ENCODE measurements around the gene SNRNP70. TPM values are rescaled to one million over a fixed set of nuclear protein-coding genes. Genes with fewer than 3 reads are reported as not detected.

SNRNP70 gene
- total RNA-seq, 1 donor from 2014 or later, result 143 TPM

GRCh38 chr19:49101160-49101559, 15.9 kb downstream of the SNRNP70 start:
- DNase-seq (ENCODE audit: low spot score), result no peak

- no peak for DNase-seq (ENCODE audit: low spot score)
These were observed 17.1 kb downstream of the SNRNP70 start for GRCh38 chr19:49102303-49102702.

- peak; percentile 42 for DNase-seq (ENCODE audit: low spot score)
These were observed 18.3 kb downstream of the SNRNP70 start for GRCh38 chr19:49103331-49104085.

GRCh38 chr19:49104229-49104864, 19.1 kb downstream of the SNRNP70 start:
- DNase-seq (ENCODE audit: low spot score), result peak; percentile 68

GRCh38 chr19:49106648-49107135, 21.4 kb downstream of the SNRNP70 start:
- peak; percentile 55 for DNase-seq (ENCODE audit: low spot score)

- DNase-seq (ENCODE audit: low spot score), result no peak
These were observed 22.6 kb downstream of the SNRNP70 start for GRCh38 chr19:49107625-49108459.

GRCh38 chr19:49109051-49109450, 23.8 kb downstream of the SNRNP70 start:
- DNase-seq (ENCODE audit: low spot score), result peak; percentile 54

- no peak for DNase-seq (ENCODE audit: low spot score)
These were observed 24.4 kb downstream of the SNRNP70 start for GRCh38 chr19:49109569-49110233.

DNA sequence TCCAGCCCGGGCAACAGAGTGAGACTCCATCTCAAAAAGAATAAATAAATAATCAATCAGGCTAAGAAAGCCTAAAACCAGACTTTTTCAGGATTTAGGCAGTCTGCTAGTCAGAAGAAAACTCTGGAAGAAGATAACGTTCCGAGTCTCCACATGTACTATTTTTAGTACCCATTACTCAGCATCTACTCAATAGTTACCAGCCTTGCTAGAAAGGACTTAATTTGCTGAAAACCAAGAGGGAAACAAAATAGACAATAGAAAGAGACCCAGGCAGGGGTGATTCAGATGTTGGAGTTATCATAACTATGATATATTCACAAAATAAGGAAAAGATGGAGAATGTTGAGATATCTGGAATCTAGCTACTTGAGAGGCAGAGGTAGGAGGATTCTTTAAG, 25.3 kb downstream of the SNRNP70 start:
- peak; percentile 63 for DNase-seq (ENCODE audit: low spot score)

GRCh38 chr19:49111218-49111998, 26.2 kb downstream of the SNRNP70 start:
- no peak for DNase-seq (ENCODE audit: low spot score)

- peak; percentile 76 for DNase-seq (ENCODE audit: low spot score)
These were observed 28.7 kb downstream of the SNRNP70 start, which contains the start of gene LIN7B for GRCh38 chr19:49113762-49114629. LIN7B (plus strand) TSS chr19:49114370; CDS start chr19:49114405, 35 bp downstream.

DNA sequence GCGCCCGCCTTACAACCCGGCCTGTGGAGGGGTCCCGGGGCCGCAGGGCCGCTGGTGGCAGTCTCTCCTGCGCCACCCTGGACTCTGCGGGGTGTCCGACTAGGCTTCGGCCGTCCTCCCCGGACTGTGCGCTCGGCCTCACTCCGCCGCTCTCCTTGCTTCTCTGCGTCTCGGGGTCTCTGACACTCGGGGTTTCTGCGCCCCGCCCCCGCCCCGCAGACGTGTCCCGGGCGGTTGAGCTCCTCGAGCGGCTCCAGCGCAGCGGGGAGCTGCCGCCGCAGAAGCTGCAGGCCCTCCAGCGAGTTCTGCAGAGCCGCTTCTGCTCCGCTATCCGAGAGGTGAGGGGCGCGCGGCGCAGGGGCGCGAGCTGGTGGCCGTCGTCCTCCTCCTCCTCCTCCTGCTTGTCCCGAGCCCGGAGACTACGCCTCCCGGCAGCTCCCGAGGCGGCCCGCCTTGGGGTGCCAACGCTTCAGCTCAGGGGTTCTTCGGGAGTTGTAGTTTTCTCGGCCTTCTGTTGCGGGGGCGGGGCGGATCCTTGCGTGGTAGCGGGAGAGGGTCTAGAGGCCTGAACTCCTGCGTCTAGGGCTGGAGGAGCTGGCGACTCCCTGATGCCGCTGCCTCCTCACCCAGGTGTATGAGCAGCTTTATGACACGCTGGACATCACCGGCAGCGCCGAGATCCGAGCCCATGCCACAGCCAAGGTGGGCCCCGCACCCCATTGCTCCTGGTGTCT, 29.5 kb downstream of the SNRNP70 start:
- DNase-seq (ENCODE audit: low spot score), result peak; percentile 80

DNA sequence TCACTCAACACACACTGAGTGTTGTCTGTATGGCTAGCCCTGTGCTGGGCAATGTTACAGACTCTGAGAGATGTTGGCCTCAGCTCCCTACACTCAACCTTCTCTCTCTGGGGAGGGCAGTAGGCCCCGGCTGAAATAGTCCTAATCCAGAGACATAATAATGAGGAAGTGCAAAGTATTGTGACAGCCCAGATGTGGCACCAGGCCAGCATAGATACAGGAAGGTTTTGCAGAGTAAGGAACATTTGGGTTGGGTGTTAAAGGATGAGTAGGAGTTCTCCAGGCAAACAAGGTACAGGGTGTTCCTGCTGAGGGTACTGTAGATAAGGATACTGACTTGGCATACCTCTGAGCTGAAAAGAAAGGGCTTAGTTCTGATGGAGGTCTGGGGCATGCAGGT, 31.3 kb downstream of the SNRNP70 start:
- no peak for DNase-seq (ENCODE audit: low spot score)

- DNase-seq (ENCODE audit: low spot score), result no peak
These were observed 32.7 kb downstream of the SNRNP70 start for GRCh38 chr19:49117677-49118564.

DNA sequence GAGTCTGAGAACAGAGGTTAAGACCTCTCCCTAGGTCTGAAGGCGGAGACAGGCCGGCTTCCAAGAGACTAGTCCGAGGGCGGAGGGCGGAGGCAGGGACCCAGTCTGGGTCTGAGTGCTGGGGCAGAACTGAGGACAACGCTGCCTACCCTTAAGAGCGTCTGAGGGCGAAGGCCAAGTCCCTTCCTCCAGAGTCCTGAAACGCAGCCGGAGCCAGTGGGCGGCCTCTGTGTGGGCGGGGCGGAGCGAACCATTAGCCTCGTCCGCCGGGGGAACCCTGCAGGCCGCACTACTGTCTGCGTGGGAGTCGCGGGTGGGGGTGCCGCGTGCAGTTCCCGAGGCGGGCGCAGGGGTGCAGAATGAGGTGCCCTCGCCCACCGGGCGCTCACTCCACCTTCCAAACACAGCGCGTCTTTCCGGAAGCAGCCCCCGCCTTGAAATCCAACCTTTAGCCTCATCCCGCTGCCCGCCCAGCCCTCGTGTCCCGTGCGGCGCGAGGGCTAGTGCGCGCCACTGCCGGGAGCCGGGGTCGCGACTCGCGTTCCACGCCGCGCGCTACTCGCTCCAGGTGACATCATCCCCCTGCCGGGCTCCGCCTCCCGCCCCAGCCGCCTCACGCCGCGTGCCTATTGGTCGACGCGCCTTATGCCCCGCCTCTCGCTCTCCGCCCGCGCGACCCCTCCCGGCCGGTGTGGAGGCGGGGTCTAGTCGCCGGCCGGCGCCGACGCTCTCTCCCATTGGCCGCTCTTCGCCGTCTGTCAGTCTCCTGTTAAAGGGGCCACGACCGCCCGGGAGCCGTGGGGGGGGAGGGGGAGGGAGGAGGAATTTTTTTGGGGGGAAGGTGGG, 33.5 kb downstream of the SNRNP70 start, which contains the start of gene C19orf73:
C19orf73 (minus strand) TSS at position 579 of the 846 bp plus-strand sequence; CDS start at position 458, 121 bp downstream.
- DNase-seq (ENCODE audit: low spot score), result peak; percentile 97

- peak; percentile 66 for DNase-seq (ENCODE audit: low spot score)
These were observed 34.4 kb downstream of the SNRNP70 start, which contains the start of gene PPFIA3 for GRCh38 chr19:49119411-49120324. PPFIA3 (plus strand) TSS chr19:49119544; CDS start chr19:49127874, 8,330 bp downstream.
